ENCODE results near the gene LRRC8A. TPM values are rescaled to one million over a fixed set of nuclear protein-coding genes. Genes with fewer than 3 reads are reported as not detected.

The LRRC8A gene
- polyA plus RNA-seq, 1 donor from 2014 or later = 11.6 TPM

- Histone ChIP-seq H3K36me3 (ENCODE audit: insufficient read depth, low read length) (peaks cover 6% of the 10 kb centered on the region), H3K4me3 (ENCODE audit: low read length) (no peak overlapping the region), H3F3A (ENCODE audit: insufficient read depth, low read length, poor library complexity, severe bottlenecking) (no peaks in the 10 kb centered on the region), H3K9me3 (ENCODE audit: low read length) (no peaks in the 10 kb centered on the region), H3K27ac (ENCODE audit: low read length) (no peak overlapping the region), H2AFZ (ENCODE audit: low read depth, low read length) (no peak overlapping the region), H3K79me2 (replicated peaks; ENCODE audit: insufficient read depth, low read length) (peaks cover 4% of the 10 kb centered on the region), H3K27me3 (ENCODE audit: insufficient read depth, low read depth, low read length) (no peaks in the 10 kb centered on the region), H3K4me2 (ENCODE audit: low read length) (no peak overlapping the region), H4K20me1 (ENCODE audit: insufficient read depth) (no peaks in the 10 kb centered on the region), H3K9ac (ENCODE audit: low read length) (no peak overlapping the region), H3K9me2 (ENCODE audit: insufficient read depth, low read length) (no peaks in the 10 kb centered on the region)
- TF ChIP-seq EP300 (conservative IDR thresholded peaks at IDR 0.05; ENCODE audit: poor library complexity, severe bottlenecking) = no peak
- TF ChIP-seq, protein P1, sequence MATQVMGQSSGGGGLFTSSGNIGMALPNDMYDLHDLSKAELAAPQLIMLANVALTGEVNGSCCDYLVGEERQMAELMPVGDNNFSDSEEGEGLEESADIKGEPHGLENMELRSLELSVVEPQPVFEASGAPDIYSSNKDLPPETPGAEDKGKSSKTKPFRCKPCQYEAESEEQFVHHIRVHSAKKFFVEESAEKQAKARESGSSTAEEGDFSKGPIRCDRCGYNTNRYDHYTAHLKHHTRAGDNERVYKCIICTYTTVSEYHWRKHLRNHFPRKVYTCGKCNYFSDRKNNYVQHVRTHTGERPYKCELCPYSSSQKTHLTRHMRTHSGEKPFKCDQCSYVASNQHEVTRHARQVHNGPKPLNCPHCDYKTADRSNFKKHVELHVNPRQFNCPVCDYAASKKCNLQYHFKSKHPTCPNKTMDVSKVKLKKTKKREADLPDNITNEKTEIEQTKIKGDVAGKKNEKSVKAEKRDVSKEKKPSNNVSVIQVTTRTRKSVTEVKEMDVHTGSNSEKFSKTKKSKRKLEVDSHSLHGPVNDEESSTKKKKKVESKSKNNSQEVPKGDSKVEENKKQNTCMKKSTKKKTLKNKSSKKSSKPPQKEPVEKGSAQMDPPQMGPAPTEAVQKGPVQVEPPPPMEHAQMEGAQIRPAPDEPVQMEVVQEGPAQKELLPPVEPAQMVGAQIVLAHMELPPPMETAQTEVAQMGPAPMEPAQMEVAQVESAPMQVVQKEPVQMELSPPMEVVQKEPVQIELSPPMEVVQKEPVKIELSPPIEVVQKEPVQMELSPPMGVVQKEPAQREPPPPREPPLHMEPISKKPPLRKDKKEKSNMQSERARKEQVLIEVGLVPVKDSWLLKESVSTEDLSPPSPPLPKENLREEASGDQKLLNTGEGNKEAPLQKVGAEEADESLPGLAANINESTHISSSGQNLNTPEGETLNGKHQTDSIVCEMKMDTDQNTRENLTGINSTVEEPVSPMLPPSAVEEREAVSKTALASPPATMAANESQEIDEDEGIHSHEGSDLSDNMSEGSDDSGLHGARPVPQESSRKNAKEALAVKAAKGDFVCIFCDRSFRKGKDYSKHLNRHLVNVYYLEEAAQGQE (IDR thresholded peaks at IDR 0.05; ENCODE audit: borderline replicate concordance) = no peak
- TF ChIP-seq POLR2AphosphoS5 (IDR thresholded peaks at IDR 0.05) = no peak
- no peak for TF ChIP-seq CTCF (IDR thresholded peaks at IDR 0.05; ENCODE audit: poor library complexity, severe bottlenecking)
- TF ChIP-seq RAD21 (conservative IDR thresholded peaks at IDR 0.05) = no peak
- TF ChIP-seq MXI1 (conservative IDR thresholded peaks at IDR 0.05; ENCODE audit: poor library complexity, severe bottlenecking) = no peak
- TF ChIP-seq TAF1 (IDR thresholded peaks at IDR 0.05; ENCODE audit: low read depth) = no peak
- no peak for TF ChIP-seq SMC3 (conservative IDR thresholded peaks at IDR 0.05; ENCODE audit: poor library complexity)
- TF ChIP-seq EZH2 (IDR thresholded peaks at IDR 0.05; ENCODE audit: borderline replicate concordance, insufficient read depth, low read length, poor library complexity, severe bottlenecking) = no peak
Measured at GRCh38 chr9:128912270-128912853, 30.4 kb downstream of the LRRC8A start.

DNA sequence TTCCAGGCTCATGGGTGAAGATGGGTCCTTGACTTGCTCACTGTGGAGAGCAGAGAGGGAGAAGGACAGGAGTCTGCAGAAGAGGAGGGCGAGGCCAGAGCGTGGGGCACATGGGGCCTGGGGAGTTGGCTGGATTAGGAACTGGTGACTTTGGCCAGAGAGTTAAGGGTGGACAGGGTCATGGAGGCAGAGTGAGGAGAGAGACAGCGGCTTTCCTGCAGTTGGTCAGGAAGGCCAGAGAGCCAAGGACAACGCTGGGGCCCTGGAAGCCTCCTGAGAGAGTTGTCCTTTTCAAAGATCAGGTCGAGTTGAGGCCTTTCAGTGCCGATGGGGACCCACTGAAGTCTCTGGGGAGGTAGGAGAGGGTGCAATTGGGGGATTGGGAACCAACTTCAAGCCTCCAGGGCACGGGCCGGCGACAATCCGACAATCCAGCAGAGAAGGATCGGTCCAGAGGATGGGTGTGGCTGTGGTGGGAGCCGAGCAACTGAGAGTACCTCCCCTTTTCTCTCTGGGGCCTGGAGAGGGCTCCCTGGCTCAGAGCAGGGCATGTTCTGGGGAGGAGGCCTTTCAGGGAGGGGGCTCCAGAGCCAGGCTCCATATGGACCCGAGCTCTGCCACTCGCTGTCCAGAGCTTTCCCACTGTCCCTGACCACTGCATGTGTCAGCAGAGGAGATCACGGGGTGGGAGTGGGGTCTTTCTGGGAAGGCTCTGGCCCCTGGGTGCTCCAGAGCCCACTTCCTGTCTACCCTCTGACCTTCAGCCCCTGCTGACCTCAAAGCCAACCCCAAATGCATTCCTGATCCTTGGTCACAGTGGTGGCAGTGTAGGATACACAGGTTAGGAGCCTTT, 31.3 kb downstream of the LRRC8A start:
- H4K20me1 ChIP-seq (ENCODE audit: insufficient read depth) = no peaks in the 10 kb centered on the region
- no peaks in the 10 kb centered on the region for H3K27me3 ChIP-seq (ENCODE audit: insufficient read depth, low read depth, low read length)
- no peak overlapping the region for H2AFZ ChIP-seq (ENCODE audit: low read depth, low read length)
- H3K36me3 ChIP-seq (ENCODE audit: insufficient read depth, low read length) = peaks cover 6% of the 10 kb centered on the region
- H3K27ac ChIP-seq (ENCODE audit: low read length) = no peak overlapping the region
- no peaks in the 10 kb centered on the region for H3K9me2 ChIP-seq (ENCODE audit: insufficient read depth, low read length)
- H3K79me2 ChIP-seq (replicated peaks; ENCODE audit: insufficient read depth, low read length) = peaks cover 4% of the 10 kb centered on the region
- H3K9ac ChIP-seq (ENCODE audit: low read length) = no peak overlapping the region
- H3F3A ChIP-seq (ENCODE audit: insufficient read depth, low read length, poor library complexity, severe bottlenecking) = no peaks in the 10 kb centered on the region
- no peak overlapping the region for H3K4me2 ChIP-seq (ENCODE audit: low read length)
- TF ChIP-seq EZH2 (IDR thresholded peaks at IDR 0.05; ENCODE audit: borderline replicate concordance, insufficient read depth, low read length, poor library complexity, severe bottlenecking) (no peak), MXI1 (conservative IDR thresholded peaks at IDR 0.05; ENCODE audit: poor library complexity, severe bottlenecking) (no peak), EP300 (conservative IDR thresholded peaks at IDR 0.05; ENCODE audit: poor library complexity, severe bottlenecking) (no peak), POLR2AphosphoS5 (IDR thresholded peaks at IDR 0.05) (no peak), SMC3 (conservative IDR thresholded peaks at IDR 0.05; ENCODE audit: poor library complexity) (no peak)
- H3K9me3 ChIP-seq (ENCODE audit: low read length) = no peaks in the 10 kb centered on the region
- no peak overlapping the region for H3K4me3 ChIP-seq (ENCODE audit: low read length)

Measured in neural cell (in vitro differentiated cells).